Measurements from ENCODE around the gene PNLIPRP2. TPM values are rescaled to one million over a fixed set of nuclear protein-coding genes. Genes with fewer than 3 reads are reported as not detected.

PNLIPRP2 gene
- total and polyA plus RNA-seq, 2 experiments from 2014 or later: not detected

DNA sequence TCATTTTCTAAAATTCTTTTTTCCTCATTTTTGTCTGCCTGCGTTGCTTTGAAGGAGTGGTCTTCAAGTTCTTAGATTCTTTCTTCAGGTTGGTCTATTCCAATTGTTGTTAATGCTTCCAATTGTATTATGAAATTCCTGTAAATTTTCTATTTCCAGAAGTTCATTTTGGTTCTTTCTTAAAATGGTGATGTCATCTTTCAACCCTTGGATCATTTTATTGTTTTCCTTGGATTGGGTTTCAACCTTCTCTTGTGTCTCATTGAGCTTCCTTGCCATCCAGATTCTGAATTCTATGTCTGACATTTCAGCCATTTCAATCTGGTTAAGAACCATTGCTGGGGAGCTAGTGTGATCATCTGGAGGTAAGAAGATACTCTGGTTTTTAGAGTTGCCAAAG is 33.1 kb downstream of the PNLIPRP2 start:
- Histone ChIP-seq H3K36me3 (ENCODE audit: low read depth) (no peaks in the 10 kb centered on the region), H3K79me2 (ENCODE audit: insufficient read depth) (no peaks in the 10 kb centered on the region), H3K4me2 (ENCODE audit: unreplicated experiment) (no peak overlapping the region), H3K4me1 (ENCODE audit: insufficient read depth) (no peaks in the 10 kb centered on the region), H3K9ac (no peak overlapping the region), H3K27ac (no peak overlapping the region), H3K9me2 (ENCODE audit: insufficient read depth) (no peaks in the 10 kb centered on the region), H3F3A (ENCODE audit: insufficient read depth) (no peaks in the 10 kb centered on the region), H3K4me3 (no peak overlapping the region), H4K20me1 (ENCODE audit: insufficient read depth) (no peaks in the 10 kb centered on the region), H3K9me3 (ENCODE audit: low read depth) (no peaks in the 10 kb centered on the region), H2AFZ (no peak overlapping the region), H3K27me3 (replicated peaks; ENCODE audit: insufficient read depth) (no peaks in the 10 kb centered on the region; the same call in none of the 2 replicates)
- WGBS, 2 experiments (ENCODE audit: low coverage in 1 of 2, low lambda C conversion rate in 2 of 2, missing lambda C conversion rate in 2 of 2): 37 to 50% methylated on average over 1 of the region's 1 CpG
- no peak for TF ChIP-seq EZH2phosphoT487 (IDR thresholded peaks at IDR 0.05; ENCODE audit: insufficient read depth, low read depth)
- DNase-seq: no peak
- in situ Hi-C loops (cut with MboI): no loop called here

DNA sequence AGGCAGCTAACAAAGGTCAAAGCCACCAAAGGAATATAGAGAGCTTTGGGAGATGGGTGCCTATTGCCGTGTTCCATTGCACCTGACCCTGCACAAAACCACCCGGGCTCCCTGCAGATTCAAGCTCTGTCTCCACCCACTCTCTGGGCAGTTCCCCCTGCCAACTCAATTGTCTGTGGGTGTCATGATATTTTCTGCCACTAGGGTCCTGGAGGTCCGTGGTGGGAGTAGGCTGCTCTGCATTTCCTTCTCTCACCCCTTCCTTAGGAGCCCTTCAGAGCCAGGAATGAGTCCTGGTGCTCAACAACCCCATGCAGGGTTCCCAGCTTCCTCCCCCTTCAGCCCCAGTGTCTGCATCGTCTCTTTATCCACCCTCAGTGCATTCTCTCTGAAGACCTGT is 34.1 kb downstream of the PNLIPRP2 start:
- in situ Hi-C loops (cut with MboI): no loop called here
- Histone ChIP-seq H3K27me3 (replicated peaks; ENCODE audit: insufficient read depth) (no peaks in the 10 kb centered on the region; the same call in none of the 2 replicates), H3K4me2 (ENCODE audit: unreplicated experiment) (no peak overlapping the region), H3K4me3 (no peak overlapping the region), H3K36me3 (ENCODE audit: low read depth) (no peaks in the 10 kb centered on the region), H3K9me3 (ENCODE audit: low read depth) (no peaks in the 10 kb centered on the region), H3K9me2 (ENCODE audit: insufficient read depth) (no peaks in the 10 kb centered on the region), H3F3A (ENCODE audit: insufficient read depth) (no peaks in the 10 kb centered on the region), H3K79me2 (ENCODE audit: insufficient read depth) (no peaks in the 10 kb centered on the region), H3K27ac (no peak overlapping the region), H4K20me1 (ENCODE audit: insufficient read depth) (no peaks in the 10 kb centered on the region), H2AFZ (no peak overlapping the region), H3K9ac (no peak overlapping the region), H3K4me1 (ENCODE audit: insufficient read depth) (no peaks in the 10 kb centered on the region)
- WGBS, 2 experiments (ENCODE audit: low coverage in 1 of 2, low lambda C conversion rate in 2 of 2, missing lambda C conversion rate in 2 of 2): 12 to 16% methylated on average over 4 of the region's 4 CpGs
- DNase-seq: no peak
- TF ChIP-seq EZH2phosphoT487 (IDR thresholded peaks at IDR 0.05; ENCODE audit: insufficient read depth, low read depth): no peak
- TF ChIP-seq EZH2 (IDR thresholded peaks at IDR 0.05; ENCODE audit: insufficient read depth, poor library complexity, severe bottlenecking): no peak

- no peak overlapping the region for H3K4me2 ChIP-seq (ENCODE audit: unreplicated experiment)
- H4K20me1 ChIP-seq (ENCODE audit: insufficient read depth): no peaks in the 10 kb centered on the region
- no peak overlapping the region for H3K27ac ChIP-seq
- 25 to 31% methylated on average over 2 of the region's 2 CpGs for WGBS, 2 experiments (ENCODE audit: low coverage in 1 of 2, low lambda C conversion rate in 2 of 2, missing lambda C conversion rate in 2 of 2)
- H3K9me3 ChIP-seq (ENCODE audit: low read depth): no peaks in the 10 kb centered on the region
- no peaks in the 10 kb centered on the region for H3K4me1 ChIP-seq (ENCODE audit: insufficient read depth)
- H3K4me3 ChIP-seq: no peak overlapping the region
- no peak overlapping the region for H2AFZ ChIP-seq
- no peak for DNase-seq
- H3K9me2 ChIP-seq (ENCODE audit: insufficient read depth): no peaks in the 10 kb centered on the region
- H3F3A ChIP-seq (ENCODE audit: insufficient read depth): no peaks in the 10 kb centered on the region
- no peaks in the 10 kb centered on the region; the same call in none of the 2 replicates for H3K27me3 ChIP-seq (replicated peaks; ENCODE audit: insufficient read depth)
- H3K9ac ChIP-seq: no peak overlapping the region
- in situ Hi-C loops (cut with MboI): no loop called here
- TF ChIP-seq EZH2phosphoT487 (IDR thresholded peaks at IDR 0.05; ENCODE audit: insufficient read depth, low read depth) (no peak), EZH2 (IDR thresholded peaks at IDR 0.05; ENCODE audit: insufficient read depth, poor library complexity, severe bottlenecking) (no peak)
- no peaks in the 10 kb centered on the region for H3K36me3 ChIP-seq (ENCODE audit: low read depth)
- H3K79me2 ChIP-seq (ENCODE audit: insufficient read depth): no peaks in the 10 kb centered on the region
These were observed 34.8 kb downstream of the PNLIPRP2 start for GRCh38 chr10:116655568-116655967.

- Histone ChIP-seq H3K79me2 (ENCODE audit: insufficient read depth) (no peaks in the 10 kb centered on the region), H3K27me3 (replicated peaks; ENCODE audit: insufficient read depth) (no peaks in the 10 kb centered on the region; the same call in none of the 2 replicates), H3K36me3 (ENCODE audit: low read depth) (no peaks in the 10 kb centered on the region), H2AFZ (no peak overlapping the region), H3F3A (ENCODE audit: insufficient read depth) (no peaks in the 10 kb centered on the region), H4K20me1 (ENCODE audit: insufficient read depth) (no peaks in the 10 kb centered on the region), H3K4me1 (ENCODE audit: insufficient read depth) (no peaks in the 10 kb centered on the region), H3K4me2 (ENCODE audit: unreplicated experiment) (no peak overlapping the region), H3K4me3 (no peak overlapping the region), H3K9ac (no peak overlapping the region), H3K9me2 (ENCODE audit: insufficient read depth) (no peaks in the 10 kb centered on the region), H3K27ac (no peak overlapping the region), H3K9me3 (ENCODE audit: low read depth) (no peaks in the 10 kb centered on the region)
- TF ChIP-seq EZH2phosphoT487 (IDR thresholded peaks at IDR 0.05; ENCODE audit: insufficient read depth, low read depth) (no peak), EZH2 (IDR thresholded peaks at IDR 0.05; ENCODE audit: insufficient read depth, poor library complexity, severe bottlenecking) (no peak)
- in situ Hi-C loops (cut with MboI): no loop called here
- 36 to 38% methylated on average over 4 of the region's 4 CpGs for WGBS, 2 experiments (ENCODE audit: low coverage in 1 of 2, low lambda C conversion rate in 2 of 2, missing lambda C conversion rate in 2 of 2)
- DNase-seq: no peak
These were observed 35.3 kb downstream of the PNLIPRP2 start for GRCh38 chr10:116656044-116656443.

Measured in GM23248 (cell line).